Effector CD4-positive, alpha-beta T cell (primary cell): ENCODE results near the gene PAGE5. TPM values are rescaled to one million over a fixed set of nuclear protein-coding genes. Genes with fewer than 3 reads are reported as not detected.

Experiments
- DNase-seq: peaks from one replicate; pipeline ENCODE4 v3.0.0-alpha.2; 2020
- total RNA-seq: gene quantifications from one replicate; lab custom pipeline; 2026; lab: John Stamatoyannopoulos, UW

Gene PAGE5, protein sequence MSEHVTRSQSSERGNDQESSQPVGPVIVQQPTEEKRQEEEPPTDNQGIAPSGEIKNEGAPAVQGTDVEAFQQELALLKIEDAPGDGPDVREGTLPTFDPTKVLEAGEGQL
- not detected for total RNA-seq

DNA sequence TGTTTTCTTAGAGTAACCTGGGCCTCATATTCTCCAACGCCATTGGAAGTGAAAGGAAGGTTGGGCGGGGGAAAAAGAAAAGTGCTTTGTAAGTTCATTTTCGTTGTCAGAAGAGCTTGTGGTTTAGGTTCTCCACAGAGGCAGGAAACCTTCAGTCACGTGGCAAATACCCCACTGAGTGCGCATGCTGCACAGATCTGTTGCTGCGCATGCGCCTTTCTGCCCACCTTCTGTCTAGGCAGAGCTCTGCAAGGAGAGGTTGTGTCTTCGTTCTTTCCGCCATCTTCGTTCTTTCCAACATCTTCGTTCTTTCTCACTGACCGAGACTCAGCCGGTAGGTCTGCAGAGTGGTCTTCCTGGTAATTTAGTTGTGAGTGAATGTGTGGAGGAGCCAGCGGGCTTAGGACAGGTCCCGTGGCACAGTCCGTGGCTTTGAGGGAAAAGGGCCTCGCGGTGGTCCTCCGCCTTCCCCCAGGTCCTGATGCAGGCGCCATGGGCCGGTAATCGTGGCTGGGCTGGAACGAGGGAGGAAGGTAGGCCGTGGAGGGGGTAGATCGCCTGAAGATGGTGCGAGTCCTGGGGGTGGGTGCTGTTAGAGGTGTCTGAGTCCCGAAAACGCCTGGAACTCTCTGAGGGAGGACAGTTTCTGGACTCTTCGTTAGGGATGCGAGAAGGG, at the start of gene PAGE5:
Gene PAGE5, plus strand, starts transcription at position 228 of the 676 bp plus-strand sequence. CDS start 1,037 bp downstream, outside the sequence.
- DNase-seq: no peak

DNA sequence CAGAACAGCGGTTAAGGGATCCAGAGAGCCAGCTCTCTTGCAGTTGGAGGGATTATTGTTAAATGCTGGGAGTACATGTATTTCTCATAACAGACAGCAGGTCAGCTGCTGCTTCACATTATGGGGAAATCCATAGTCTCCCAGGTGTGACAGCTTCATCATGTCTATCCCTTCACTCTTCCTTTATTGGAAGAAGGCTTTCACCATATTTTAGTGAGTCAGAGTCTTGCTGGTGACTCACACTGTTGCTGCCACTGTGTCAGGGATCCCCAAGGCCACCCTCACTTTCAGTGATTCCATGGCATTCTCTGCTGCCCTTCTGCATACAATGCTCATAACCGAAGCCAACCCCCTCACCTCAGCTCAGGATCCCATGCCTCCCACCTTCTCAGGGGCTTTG, 32.9 kb upstream of the PAGE5 start:
- no peak for DNase-seq

GRCh38 chrX:55196688-55197087, 23.5 kb upstream of the PAGE5 start:
- no peak for DNase-seq

GRCh38 chrX:55201930-55202579, 18.1 kb upstream of the PAGE5 start:
- no peak for DNase-seq

GRCh38 chrX:55206162-55206941, 13.8 kb upstream of the PAGE5 start:
- no peak for DNase-seq

DNA sequence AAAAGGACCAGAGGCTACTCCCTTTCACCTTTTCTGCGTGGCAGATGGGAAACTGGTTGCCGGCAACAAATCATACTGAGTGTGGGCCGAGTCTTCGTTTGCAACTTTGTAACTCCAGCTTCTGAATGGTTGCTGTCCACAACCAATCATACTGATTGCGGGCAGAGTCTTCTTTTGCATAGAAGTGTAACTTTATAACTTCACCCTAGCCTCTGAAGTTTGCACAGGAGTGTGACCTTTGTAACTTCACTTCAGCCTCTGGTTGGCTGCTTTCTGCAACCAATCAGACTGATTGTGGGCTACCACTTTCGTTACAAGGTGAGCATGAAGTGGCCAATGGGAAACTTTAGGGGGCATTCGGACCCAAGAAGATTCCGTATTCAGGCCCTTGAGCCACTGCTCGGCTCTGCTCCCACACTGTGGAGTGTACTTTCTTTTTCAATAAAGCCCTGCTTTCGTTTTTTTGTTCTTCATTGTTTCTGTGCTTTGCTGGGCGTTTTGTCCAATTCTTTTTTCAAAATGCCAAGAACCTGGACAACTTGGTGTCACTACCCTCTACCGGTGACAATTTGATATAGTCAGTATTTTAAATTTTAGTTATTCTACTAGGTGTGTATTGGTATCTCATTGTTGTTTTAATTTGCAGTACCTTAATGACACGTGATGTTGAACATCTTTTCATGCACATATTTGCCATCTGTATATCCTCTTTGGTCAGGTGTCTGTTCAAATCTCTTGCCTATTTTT, 9.0 kb upstream of the PAGE5 start:
- DNase-seq: no peak

DNA sequence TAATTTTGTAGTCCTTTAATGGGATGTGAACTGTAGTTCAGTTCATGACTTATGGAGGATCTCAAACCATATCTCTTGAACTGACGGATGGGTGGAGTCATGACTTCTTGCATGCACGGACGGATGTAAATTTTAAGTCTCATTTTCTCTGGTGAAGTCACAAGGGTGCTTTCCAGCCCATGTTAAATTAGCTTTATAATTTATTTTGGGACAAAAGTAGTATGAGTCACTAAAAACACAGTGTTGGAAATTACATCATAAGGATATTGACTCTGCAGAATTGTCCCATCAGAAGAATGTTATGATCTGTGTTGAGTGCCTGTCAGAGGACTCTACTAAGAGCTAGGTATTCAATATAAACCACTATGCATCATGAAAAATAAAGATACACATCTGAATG, 6.8 kb upstream of the PAGE5 start:
- DNase-seq: no peak

- no peak for DNase-seq
These were observed 20.7 kb downstream of the PAGE5 start for GRCh38 chrX:55240788-55241340.

GRCh38 chrX:55253528-55253927, 33.4 kb downstream of the PAGE5 start:
- DNase-seq: no peak

- DNase-seq: no peak
These were observed 40.7 kb downstream of the PAGE5 start for GRCh38 chrX:55260806-55261205.

DNA sequence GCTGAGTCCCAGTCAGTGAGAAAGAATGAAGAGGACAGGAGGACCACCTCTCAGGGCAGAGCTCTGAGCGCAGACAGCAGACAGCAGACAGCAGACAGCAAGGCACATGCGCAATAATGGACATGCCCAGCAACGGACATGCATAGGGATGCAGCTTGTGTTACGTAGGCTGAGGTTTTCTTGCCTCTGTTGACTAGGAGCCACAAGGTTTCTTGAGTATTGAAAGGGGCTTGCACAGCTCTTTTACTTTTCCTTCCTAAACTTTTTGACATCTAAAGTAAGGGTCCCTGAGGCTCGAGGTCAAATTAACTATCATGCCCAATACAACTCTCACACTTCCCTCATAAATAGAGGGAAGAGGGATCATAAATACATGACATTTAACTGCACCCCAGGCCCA, 44.7 kb downstream of the PAGE5 start, which contains the start of gene PAGE3:
Gene PAGE3, minus strand, starts transcription at position 101 of the 400 bp plus-strand sequence. CDS start 1,013 bp downstream, outside the sequence.
- no peak for DNase-seq
